ENCODE data around the gene ZBTB16. TPM values are rescaled to one million over a fixed set of nuclear protein-coding genes. Genes with fewer than 3 reads are reported as not detected.

Gene ZBTB16
- total and polyA plus RNA-seq, 8 donors: 3.4 to 55.6 (median 9.5) TPM

DNA sequence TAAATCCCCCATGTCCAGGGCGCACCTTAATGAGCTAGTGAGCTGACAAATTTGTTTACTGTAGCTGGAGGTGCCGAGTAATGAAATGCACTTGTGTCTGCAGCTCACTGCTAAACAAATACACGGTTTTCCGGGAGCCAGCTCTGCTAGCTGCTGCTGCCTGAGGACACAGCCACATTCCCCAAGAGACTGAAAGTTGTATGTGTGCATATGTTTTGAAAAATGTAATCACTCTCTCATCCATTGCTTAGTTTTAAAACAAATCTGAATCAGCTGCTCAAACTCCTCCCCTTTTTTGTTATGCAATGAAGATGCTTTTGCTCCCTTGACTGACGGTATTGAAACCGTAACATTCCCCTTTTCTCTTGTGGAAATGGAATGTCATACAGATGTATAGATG, 174.2 kb downstream of the ZBTB16 start:
- Histone ChIP-seq H3K27ac (no peak overlapping the region), H3K9me3 (no peaks in the 10 kb centered on the region), H3K36me3 (no peaks in the 10 kb centered on the region), H3K27me3 (no peaks in the 10 kb centered on the region), H3K4me1 (peaks cover 3 to 22% of the 10 kb centered on the region in 2 donors), H3K4me3 (no peak overlapping the region)
- no peak for TF ChIP-seq CTCF (IDR thresholded peaks at IDR 0.05)
- ATAC-seq (peak; percentile 81), DNase-seq (peak in 1 of 4 donors; percentile 39)
- intact Hi-C loops (cut with DNase I): no loop called here

GRCh38 chr11:114236829-114237228, 177.3 kb downstream of the ZBTB16 start:
- H3K27me3 ChIP-seq: no peaks in the 10 kb centered on the region
- no peak for ATAC-seq
- H3K9me3 ChIP-seq: no peaks in the 10 kb centered on the region
- no peak for TF ChIP-seq CTCF (IDR thresholded peaks at IDR 0.05)
- peaks cover 0 to 16% of the 10 kb centered on the region in 2 donors for H3K36me3 ChIP-seq
- H3K27ac ChIP-seq: no peak overlapping the region
- H3K4me3 ChIP-seq: no peak overlapping the region
- intact Hi-C loops (cut with DNase I): no loop called here
- H3K4me1 ChIP-seq: peaks cover 3 to 12% of the 10 kb centered on the region in 2 donors
- DNase-seq: no peak

GRCh38 chr11:114237321-114238280, 178.1 kb downstream of the ZBTB16 start:
- ATAC-seq: no peak
- DNase-seq: no peak
- no peak for TF ChIP-seq CTCF (IDR thresholded peaks at IDR 0.05)
- Histone ChIP-seq H3K9me3 (no peaks in the 10 kb centered on the region), H3K36me3 (peaks cover 0 to 23% of the 10 kb centered on the region in 2 donors), H3K4me1 (peaks cover under 1 to 6% of the 10 kb centered on the region in 2 donors), H3K27ac (no peak overlapping the region), H3K4me3 (no peak overlapping the region), H3K27me3 (no peaks in the 10 kb centered on the region)
- intact Hi-C loops (cut with DNase I): no loop called here

- Histone ChIP-seq H3K4me1 (peaks cover 0 to 6% of the 10 kb centered on the region in 2 donors), H3K9me3 (no peaks in the 10 kb centered on the region), H3K4me3 (no peak overlapping the region), H3K27me3 (no peaks in the 10 kb centered on the region), H3K27ac (no peak overlapping the region), H3K36me3 (peaks cover 0 to 42% of the 10 kb centered on the region in 2 donors)
- DNase-seq: no peak
- intact Hi-C loops (cut with DNase I): no loop called here
- no peak for ATAC-seq
- no peak for TF ChIP-seq CTCF (IDR thresholded peaks at IDR 0.05)
Observed at GRCh38 chr11:114239753-114240161, 180.2 kb downstream of the ZBTB16 start.

- peaks cover 0 to 65% of the 10 kb centered on the region in 2 donors for H3K36me3 ChIP-seq
- intact Hi-C loops (cut with DNase I): no loop called here
- H3K27ac ChIP-seq: no peak overlapping the region
- no peak for ATAC-seq
- no peak overlapping the region for H3K4me3 ChIP-seq
- TF ChIP-seq CTCF (IDR thresholded peaks at IDR 0.05): no peak
- DNase-seq: no peak
- H3K27me3 ChIP-seq: no peaks in the 10 kb centered on the region
- H3K9me3 ChIP-seq: no peaks in the 10 kb centered on the region
- H3K4me1 ChIP-seq: peaks cover 0 to 6% of the 10 kb centered on the region in 2 donors
Observed at GRCh38 chr11:114242032-114242431, 182.5 kb downstream of the ZBTB16 start.

Measured in left lung (tissue), 10 donors.